K562 (cell line): ENCODE measurements around the gene FGFRL1. TPM values are rescaled to one million over a fixed set of nuclear protein-coding genes. Genes with fewer than 3 reads are reported as not detected.

Source experiments
- AFF1 ChIP-seq, 2 experiments: fragments of 450-650 bp; IDR thresholded peaks; 2 replicates each; pipeline ENCODE4 v1.6.1; 2018; ENCODE audit warnings: mild to moderate bottlenecking in 2 of 2, low read depth in 1 of 2; ENCODE audit not compliant: partially characterized antibody in 2 of 2
- BRCA1 ChIP-seq, 2 experiments: fragments of 450-650 bp in 1 of 2; sonication (generic) in 1 of 2; formaldehyde crosslinking in 1 of 2; IDR thresholded peaks; 2 replicates each; pipeline versions ENCODE4 v1.5.0 to v1.6.1; 2017 to 2020; ENCODE audit warnings: mild to moderate bottlenecking in 1 of 2, missing genetic modification reagents in 1 of 2
- CXXC5 ChIP-seq: fragments of 250-450 bp; sonication (Bioruptor Pico); IDR thresholded peaks from 2 replicates; pipeline ENCODE4 v1.8.0; 2022; ENCODE audit warnings: inconsistent platforms, mild to moderate bottlenecking, moderate library complexity
- EP300 ChIP-seq: IDR thresholded peaks from 2 replicates; pipeline ENCODE4 v1.6.1; 2012; ENCODE audit warnings: low read length, improper control_type of control experiment
- EP400 ChIP-seq: fragments of 450-650 bp; IDR thresholded peaks from 2 replicates; pipeline ENCODE4 v1.6.1; 2017; ENCODE audit warnings: antibody characterized with exemption, mild to moderate bottlenecking, moderate library complexity
- FOXK2 ChIP-seq, 2 experiments: fragments of 450-650 bp; IDR thresholded peaks in 1 of 2; conservative IDR thresholded peaks in 1 of 2; 2 replicates each; pipeline ENCODE4 v1.6.1; 2016; ENCODE audit warnings: low read depth in 2 of 2, mild to moderate bottlenecking in 1 of 2
- HIVEP1 ChIP-seq: fragments of 250-450 bp; sonication (Bioruptor Pico); IDR thresholded peaks from 2 replicates; pipeline ENCODE4 v1.4.0; 2020; ENCODE audit warnings: mild to moderate bottlenecking
- MAZ ChIP-seq, 2 experiments: fragments of 450-650 bp in 1 of 2; sonication (generic) in 1 of 2; formaldehyde crosslinking; IDR thresholded peaks in 1 of 2; conservative IDR thresholded peaks in 1 of 2; 2 replicates each; pipeline versions ENCODE4 v1.4.0 to v1.5.0; 2020; ENCODE audit warnings: mild to moderate bottlenecking in 1 of 2, missing genetic modification reagents in 1 of 2
- MXI1 ChIP-seq: IDR thresholded peaks from 2 replicates; pipeline ENCODE4 v1.6.1; 2011; ENCODE audit warnings: low read depth, mild to moderate bottlenecking, improper control_type of control experiment, low read length
- PHF8 ChIP-seq: fragments of 200-600 bp; sonication (generic); IDR thresholded peaks from 2 replicates; pipeline ENCODE4 v1.6.1; 2012; ENCODE audit warnings: mixed run types, mild to moderate bottlenecking, inconsistent platforms, low read length, moderate library complexity, borderline replicate concordance
- SAFB ChIP-seq: fragments of 200-400 bp; formaldehyde crosslinking; IDR thresholded peaks from 2 replicates; pipeline ENCODE4 v1.6.1; 2017; ENCODE audit warnings: low read depth, low read length, borderline replicate concordance
- SMARCE1 ChIP-seq: fragments of 450-650 bp; IDR thresholded peaks from 2 replicates; pipeline ENCODE4 v1.7.1; 2016; ENCODE audit warnings: mild to moderate bottlenecking
- SUPT5H ChIP-seq: fragments of 450-650 bp; IDR thresholded peaks from 2 replicates; pipeline ENCODE4 v1.6.1; 2016
- TARDBP ChIP-seq: fragments of 450-650 bp; IDR thresholded peaks from 2 replicates; pipeline ENCODE4 v1.6.1; 2016
- ZBTB34 ChIP-seq: fragments of 250-450 bp; sonication (Bioruptor Pico); IDR thresholded peaks from 2 replicates; pipeline ENCODE4 v1.8.0; 2021; ENCODE audit warnings: mild to moderate bottlenecking, moderate library complexity
- polyA plus RNA-seq, 8 experiments: library from polyadenylated mRNA; depleted of rRNA in 4 of 8; stranded (reverse) in 5 of 8; unstranded in 3 of 8; fragments of >200 nt; fragmentation: Nextera tagmentation in 2 of 8; fragmentation: Illumina TruSeq in 1 of 8; extraction: Ambion mirVana in 2 of 8; extraction: Trizol in 1 of 8; gene quantifications; 2 replicates each; pipeline versions ENCODE4 v1.2.1 to v1.2.3, GENCODE V29; 2011 to 2014; ENCODE audit warnings: inconsistent platforms in 1 of 8, missing spikeins in 1 of 8
- total RNA-seq, 7 experiments: library from RNA; depleted of rRNA in 6 of 7; stranded (reverse); fragments of >200 nt in 6 of 7; fragmentation: Illumina TruSeq in 2 of 7; extraction: Trizol in 2 of 7; gene quantifications; 2 replicates each; pipeline versions ENCODE4 v1.2.1 to v1.2.3, GENCODE V29; 2011 to 2021; ENCODE audit warnings: low replicate concordance in 1 of 7
- TF ChIP-seq, protein P1 (sequence below), 2 experiments: fragments of 450-650 bp; conservative IDR thresholded peaks; 2 replicates each; pipeline ENCODE4 v1.6.1; 2017; ENCODE audit warnings: mild to moderate bottlenecking in 2 of 2, moderate library complexity in 2 of 2

Gene FGFRL1
- total and polyA plus RNA-seq, 9 of the 15 experiments (the other 6 are each of a cell fraction or from before 2014, with no cell fraction given), result 0.34 to 49.9 (median 14.6) TPM

DNA sequence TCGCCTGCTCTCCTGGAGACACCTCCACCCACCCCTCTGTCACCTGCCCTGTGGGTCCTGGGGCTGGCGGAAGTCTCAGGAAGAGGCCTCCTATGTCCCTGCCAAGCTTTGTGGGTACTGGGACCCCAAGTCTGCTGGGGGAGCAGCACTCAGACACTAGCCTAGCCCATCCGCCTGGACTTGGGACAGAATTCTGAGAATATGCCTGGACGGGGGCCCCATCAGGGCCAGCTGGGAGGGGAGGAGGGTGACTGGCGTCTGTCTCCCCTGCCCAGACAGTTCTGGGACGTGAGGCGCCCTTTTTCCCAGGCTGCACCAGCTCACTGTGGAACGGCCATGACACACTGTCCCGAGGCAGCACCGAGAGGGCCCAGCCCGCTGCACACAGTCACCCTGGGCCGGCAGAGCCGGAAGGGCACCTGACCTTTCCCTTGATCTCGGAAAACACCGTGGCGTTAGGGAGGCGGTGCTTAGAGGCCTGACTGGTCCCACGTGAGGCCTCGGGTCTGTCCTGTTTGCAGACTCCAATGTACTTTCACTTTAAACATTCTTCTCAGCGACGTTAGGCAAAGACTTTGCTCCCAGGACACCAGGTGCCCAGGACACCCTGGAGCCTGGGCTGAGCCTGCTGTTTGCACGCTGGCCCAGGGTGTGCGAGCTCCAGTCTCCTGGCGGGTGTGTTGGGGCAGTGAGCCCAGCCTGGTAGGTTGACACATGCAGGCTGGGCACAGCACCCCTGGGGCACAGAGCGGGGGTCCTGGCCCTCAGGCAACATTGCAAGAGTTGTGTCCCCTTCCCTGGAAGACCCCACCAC, 18.9 kb upstream of the FGFRL1 start (continued):
- TF ChIP-seq SMARCE1 (peak; percentile 18; the same call in 1 of the 2 replicates), ZBTB34 (CRISPR knock-in tag) (no peak), TARDBP (peak; percentile 61; the same call in 1 of the 2 replicates), EP300 (peak; percentile 50), BRCA1 (IDR thresholded peaks at IDR 0.05) (no peak), BRCA1 (CRISPR knock-in tag; IDR thresholded peaks at IDR 0.05) (no peak), HIVEP1 (CRISPR knock-in tag) (0 out of 2 replicates have a peak, but pooled peaks have one; percentile 31), AFF1 (IDR thresholded peaks at IDR 0.05; ENCODE audit: low read depth in 1 of 2, partially characterized antibody in 2 of 2) (peak in 1 of 2 experiments; percentile 28), CXXC5 (CRISPR knock-in tag) (peak; percentile 77), FOXK2 (conservative IDR thresholded peaks at IDR 0.05 in 1 of 2, IDR thresholded peaks at IDR 0.05 in 1 of 2; ENCODE audit: low read depth in 2 of 2) (peak in 1 of 2 experiments; percentile 61; a peak in 2 of 4 replicates), MAZ (CRISPR knock-in tag; conservative IDR thresholded peaks at IDR 0.05 in 1 of 2, IDR thresholded peaks at IDR 0.05 in 1 of 2) (peak in 1 of 2 experiments; percentile 73; a peak in 1 of 4 replicates), EP400 (peak; percentile 69; the same call in 1 of the 2 replicates), PHF8 (peak; percentile 47; the same call in 1 of the 2 replicates), SAFB (no peak), MXI1 (peak; percentile 54; the same call in 1 of the 2 replicates), SUPT5H (peak; percentile 65)
- TF ChIP-seq, protein P1, sequence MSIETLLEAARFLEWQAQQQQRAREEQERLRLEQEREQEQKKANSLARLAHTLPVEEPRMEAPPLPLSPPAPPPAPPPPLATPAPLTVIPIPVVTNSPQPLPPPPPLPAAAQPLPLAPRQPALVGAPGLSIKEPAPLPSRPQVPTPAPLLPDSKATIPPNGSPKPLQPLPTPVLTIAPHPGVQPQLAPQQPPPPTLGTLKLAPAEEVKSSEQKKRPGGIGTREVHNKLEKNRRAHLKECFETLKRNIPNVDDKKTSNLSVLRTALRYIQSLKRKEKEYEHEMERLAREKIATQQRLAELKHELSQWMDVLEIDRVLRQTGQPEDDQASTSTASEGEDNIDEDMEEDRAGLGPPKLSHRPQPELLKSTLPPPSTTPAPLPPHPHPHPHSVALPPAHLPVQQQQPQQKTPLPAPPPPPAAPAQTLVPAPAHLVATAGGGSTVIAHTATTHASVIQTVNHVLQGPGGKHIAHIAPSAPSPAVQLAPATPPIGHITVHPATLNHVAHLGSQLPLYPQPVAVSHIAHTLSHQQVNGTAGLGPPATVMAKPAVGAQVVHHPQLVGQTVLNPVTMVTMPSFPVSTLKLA (conservative IDR thresholded peaks at IDR 0.05), result peak; percentile 62 to 86
